WI38 (cell line): ENCODE results near the gene KCNN3.

Experiments used
- H3K4me3 ChIP-seq: 2 replicates; pipeline ENCODE4 v1.5.1; 2011; ENCODE audit warnings: low read depth, mild to moderate bottlenecking, control low read depth, low read length
- TF ChIP-seq, protein P1 (sequence below): IDR thresholded peaks from 2 replicates; pipeline ENCODE4 v1.5.1; 2012; ENCODE audit warnings: low read depth, mild to moderate bottlenecking, control low read depth, low read length

KCNN3 gene

GRCh38 chr1:154802982-154803920, 66.8 kb downstream of the KCNN3 start:
- TF ChIP-seq, protein P1, sequence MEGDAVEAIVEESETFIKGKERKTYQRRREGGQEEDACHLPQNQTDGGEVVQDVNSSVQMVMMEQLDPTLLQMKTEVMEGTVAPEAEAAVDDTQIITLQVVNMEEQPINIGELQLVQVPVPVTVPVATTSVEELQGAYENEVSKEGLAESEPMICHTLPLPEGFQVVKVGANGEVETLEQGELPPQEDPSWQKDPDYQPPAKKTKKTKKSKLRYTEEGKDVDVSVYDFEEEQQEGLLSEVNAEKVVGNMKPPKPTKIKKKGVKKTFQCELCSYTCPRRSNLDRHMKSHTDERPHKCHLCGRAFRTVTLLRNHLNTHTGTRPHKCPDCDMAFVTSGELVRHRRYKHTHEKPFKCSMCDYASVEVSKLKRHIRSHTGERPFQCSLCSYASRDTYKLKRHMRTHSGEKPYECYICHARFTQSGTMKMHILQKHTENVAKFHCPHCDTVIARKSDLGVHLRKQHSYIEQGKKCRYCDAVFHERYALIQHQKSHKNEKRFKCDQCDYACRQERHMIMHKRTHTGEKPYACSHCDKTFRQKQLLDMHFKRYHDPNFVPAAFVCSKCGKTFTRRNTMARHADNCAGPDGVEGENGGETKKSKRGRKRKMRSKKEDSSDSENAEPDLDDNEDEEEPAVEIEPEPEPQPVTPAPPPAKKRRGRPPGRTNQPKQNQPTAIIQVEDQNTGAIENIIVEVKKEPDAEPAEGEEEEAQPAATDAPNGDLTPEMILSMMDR, result no peak
- no peak overlapping the region for H3K4me3 ChIP-seq

GRCh38 chr1:154802336-154802969, 67.6 kb downstream of the KCNN3 start:
- no peak overlapping the region for H3K4me3 ChIP-seq
- TF ChIP-seq, protein P1, result no peak

GRCh38 chr1:154801234-154802011, 68.7 kb downstream of the KCNN3 start:
- TF ChIP-seq, protein P1, result no peak
- no peak overlapping the region for H3K4me3 ChIP-seq

DNA sequence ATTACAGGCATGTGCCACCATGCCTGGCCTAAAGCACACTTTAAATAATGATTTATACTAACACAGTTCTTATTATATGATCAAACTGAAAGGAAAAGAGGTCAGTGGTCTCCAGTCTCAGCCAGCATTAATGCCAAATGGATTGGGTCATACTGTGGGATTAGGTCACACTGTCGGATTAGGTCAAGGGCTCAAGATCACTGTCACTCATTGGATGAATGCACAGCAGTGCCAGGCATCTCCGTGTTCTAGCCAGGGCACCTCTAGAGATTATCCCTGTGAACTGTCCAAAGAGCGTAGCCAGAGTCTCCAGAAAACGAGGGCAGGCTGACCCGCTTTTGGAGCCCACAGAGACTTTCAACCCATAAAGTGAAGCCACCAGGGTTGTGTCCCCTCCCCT, 70.9 kb downstream of the KCNN3 start:
- TF ChIP-seq, protein P1, result no peak
- no peak overlapping the region for H3K4me3 ChIP-seq

- TF ChIP-seq, protein P1, result no peak
- no peak overlapping the region for H3K4me3 ChIP-seq
These were observed 71.4 kb downstream of the KCNN3 start for GRCh38 chr1:154798645-154799044.

DNA sequence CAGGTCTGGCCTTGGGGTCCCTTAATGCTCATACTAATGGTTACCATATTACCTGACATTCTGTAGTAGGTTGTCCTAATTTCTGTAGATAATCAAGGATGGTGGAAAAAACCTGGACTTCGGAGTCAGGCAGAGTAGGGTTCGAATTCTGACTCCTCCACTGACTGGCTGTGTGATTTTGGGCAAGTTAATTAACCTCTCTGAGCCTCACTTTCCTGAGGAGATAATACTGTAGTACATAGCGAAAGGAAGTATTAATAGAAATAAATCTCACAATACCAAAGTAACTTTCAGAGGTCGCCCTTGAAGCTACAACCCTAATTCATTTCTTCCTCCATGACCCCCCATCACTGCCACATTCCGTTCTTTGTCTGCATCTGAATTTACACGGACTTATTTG, 72.9 kb downstream of the KCNN3 start:
- H3K4me3 ChIP-seq, result no peak overlapping the region
- TF ChIP-seq, protein P1, result no peak
